Endothelial cell of umbilical vein (primary cell): Measurements from ENCODE around the gene TEX35. TPM values are rescaled to one million over a fixed set of nuclear protein-coding genes. Genes with fewer than 3 reads are reported as not detected.

Source experiments
- BruUV-seq: library from RNA; stranded (reverse); fragments of 400-500 nt; replicated peaks from 2 replicates; lab custom pipeline; 2021; lab: Mats Ljungman, UMichigan
- CTCF ChIA-PET: fragments of 300-600, 350-600 bp; sonication (Branson Sonifier 250); formaldehyde crosslinking; loops from one replicate; lab custom pipeline; 2021; ENCODE audit warnings: antibody characterized with exemption, inconsistent platforms; lab: Charles Lee
- POLR2A ChIA-PET: fragments of 300-600, 350-600 bp; sonication (Branson Sonifier 250); formaldehyde crosslinking; loops from one replicate; lab custom pipeline; 2021; ENCODE audit warnings: antibody characterized with exemption, inconsistent platforms; lab: Charles Lee
- DNase-seq: peaks from one replicate; pipeline ENCODE4 v3.0.0-alpha.2; 2011; ENCODE audit warnings: low read depth, low spot score
- FAIRE-seq: peaks from 2 replicates; lab custom pipeline; 2011; peaks lifted over from hg19 to GRCh38; lab: Jason Lieb, UNC
- H2AFZ ChIP-seq: 2 replicates; pipeline ENCODE4 v1.6.0; 2012; ENCODE audit warnings: low read depth, low read length, control low read depth, inconsistent platforms
- H3K27ac ChIP-seq: 2 replicates; pipeline ENCODE4 v1.5.1; 2011; ENCODE audit warnings: low read depth, mild to moderate bottlenecking, control low read depth, low read length, moderate library complexity; ENCODE audit not compliant: insufficient read depth
- H3K27me3 ChIP-seq, 2 experiments: 2 replicates each; pipeline versions ENCODE4 v1.6.0 to v1.6.1; 2011; ENCODE audit warnings: low read length in 2 of 2, mixed read lengths in 1 of 2; ENCODE audit not compliant: control insufficient read depth in 2 of 2, insufficient read depth in 2 of 2
- H3K36me3 ChIP-seq, 2 experiments: 2 replicates in 1 of 2; 3 replicates in 1 of 2; pipeline ENCODE4 v1.5.1; 2011; ENCODE audit warnings: low read length in 2 of 2, mild to moderate bottlenecking in 1 of 2, moderate library complexity in 1 of 2; ENCODE audit not compliant: control insufficient read depth in 2 of 2, insufficient read depth in 2 of 2; ENCODE audit errors: extremely low read depth in 1 of 2
- H3K4me1 ChIP-seq: 3 replicates; pipeline ENCODE4 v1.5.1; 2011; ENCODE audit warnings: mild to moderate bottlenecking, low read length; ENCODE audit not compliant: control insufficient read depth, insufficient read depth; ENCODE audit errors: extremely low read depth
- H3K4me2 ChIP-seq: 2 replicates; pipeline ENCODE4 v1.6.1; 2011; ENCODE audit warnings: low read length, control low read depth, mixed read lengths; ENCODE audit not compliant: insufficient read depth
- H3K4me3 ChIP-seq, 3 experiments: fragments of 200-600 bp in 1 of 3; sonication (generic), shearing (Covaris generic) in 1 of 3; replicated peaks in 1 of 3; 2 replicates each; pipeline ENCODE4 v1.5.1; 2011 to 2016; ENCODE audit warnings: control low read depth in 3 of 3, low read length in 3 of 3, mild to moderate bottlenecking in 2 of 3, inconsistent platforms in 1 of 3, low read depth in 1 of 3, moderate library complexity in 1 of 3; ENCODE audit not compliant: insufficient read depth in 1 of 3
- H3K79me2 ChIP-seq: 2 replicates; pipeline ENCODE4 v1.6.0; 2012; ENCODE audit warnings: low read length, inconsistent platforms; ENCODE audit not compliant: control insufficient read depth, insufficient read depth
- H3K9ac ChIP-seq: replicated peaks from 2 replicates; pipeline ENCODE3; 2011; ENCODE audit warnings: low read length, control low read depth; ENCODE audit not compliant: insufficient read depth; ENCODE audit errors: extremely low read depth
- H3K9me1 ChIP-seq: replicated peaks from 3 replicates; pipeline ENCODE4 v1.6.0; 2011; ENCODE audit warnings: mild to moderate bottlenecking, low read length; ENCODE audit not compliant: control insufficient read depth, insufficient read depth; ENCODE audit errors: extremely low read depth
- H3K9me3 ChIP-seq: replicated peaks from 2 replicates; pipeline ENCODE4 v1.5.1; 2012; ENCODE audit warnings: low read length, inconsistent platforms; ENCODE audit not compliant: control insufficient read depth, insufficient read depth
- H4K20me1 ChIP-seq: replicated peaks from 2 replicates; pipeline ENCODE3; 2011; ENCODE audit warnings: mild to moderate bottlenecking, low read length; ENCODE audit not compliant: control insufficient read depth, insufficient read depth; ENCODE audit errors: extremely low read depth
- EZH2 ChIP-seq: IDR thresholded peaks from 2 replicates; pipeline ENCODE4 v1.6.1; 2012; ENCODE audit warnings: borderline replicate concordance, low read depth, mild to moderate bottlenecking, moderate library complexity, low read length, inconsistent platforms; ENCODE audit not compliant: severe bottlenecking
- JUN ChIP-seq: IDR thresholded peaks from 2 replicates; pipeline ENCODE4 v1.6.1; 2011; ENCODE audit warnings: borderline replicate concordance, low read depth; ENCODE audit not compliant: insufficient read length, insufficient read depth
- dilution Hi-C: fragments of 300-500 bp; cut with MboI; formaldehyde crosslinking; loops from one replicate; pipeline ENCODE4 v1.15.0; 2019; ENCODE audit warnings: low sequenced_read_pairs; ENCODE audit not compliant: extremely low pct_ligation_motif_present
- intact Hi-C: fragments of 100-400 bp; cut with micrococcal nuclease; formaldehyde crosslinking; loops from one replicate; pipeline ENCODE4 v1.10.0; 2022
- polyA plus RNA-seq, 4 experiments: library from polyadenylated mRNA; depleted of rRNA in 3 of 4; stranded (reverse) in 3 of 4; unstranded in 1 of 4; fragments of >200 nt; gene quantifications; 2 replicates each; pipeline versions ENCODE4 v1.2.1 to v1.2.3, GENCODE V29; 2011 to 2012; ENCODE audit warnings: missing spikeins in 1 of 4
- total RNA-seq: library from RNA; stranded (reverse); gene quantifications from 2 replicates; pipeline ENCODE4 v1.2.3, GENCODE V29; 2021
- TF ChIP-seq, protein P1 (sequence below), 2 donors: IDR thresholded peaks; 1 replicate in 1 of 2; 2 replicates in 1 of 2; pipeline ENCODE4 v1.5.1; 2011; ENCODE audit warnings: low read length in 2 of 2, mild to moderate bottlenecking in 2 of 2, moderate library complexity in 2 of 2, control low read depth in 1 of 2, inconsistent platforms in 1 of 2, low read depth in 1 of 2; ENCODE audit not compliant: insufficient read depth in 1 of 2; ENCODE audit errors: extremely low read depth in 1 of 2

Gene TEX35
- total and polyA plus RNA-seq, 2 donors (not counting 3 experiments of a cell fraction or from before 2014, with no cell fraction given) = not detected

DNA sequence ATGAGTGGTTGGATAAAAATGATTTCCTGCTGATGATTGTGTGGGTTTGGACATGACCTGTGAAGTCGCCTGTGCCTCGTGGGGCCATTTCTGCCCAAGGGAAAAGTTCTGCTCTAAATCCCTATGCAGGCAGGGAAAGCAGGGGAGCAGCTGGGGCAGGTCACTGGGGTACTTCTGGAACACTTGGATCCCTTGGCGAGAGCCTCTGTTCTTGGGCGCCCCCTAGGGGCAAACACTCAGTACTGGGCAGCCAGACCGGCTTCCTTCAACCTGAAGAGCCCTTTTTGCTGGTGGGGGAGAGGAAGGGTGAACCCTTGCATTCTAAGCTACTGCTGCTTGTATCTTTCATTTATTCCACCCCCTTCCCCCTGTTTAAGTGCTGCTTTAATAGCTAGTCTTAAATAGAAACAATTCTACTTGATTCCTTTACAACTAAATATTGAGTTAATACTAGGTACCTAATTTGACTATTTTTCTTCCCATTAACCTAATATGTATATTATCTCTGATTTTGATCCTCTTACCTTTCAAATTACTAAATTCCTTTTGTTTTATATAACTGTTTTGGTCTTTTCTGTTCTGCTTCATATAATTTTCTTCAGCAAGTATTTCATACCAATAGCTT, 11.1 kb upstream of the TEX35 start:
- BruUV-seq = no TSS peak
- Histone ChIP-seq H3K79me2 (no peaks in the 10 kb centered on the region), H3K4me3 (no peak overlapping the region), H3K4me2 (no peak overlapping the region), H3K9ac (no peak overlapping the region), H3K36me3 (no peaks in the 10 kb centered on the region), H4K20me1 (no peaks in the 10 kb centered on the region), H3K27ac (no peak overlapping the region), H3K9me3 (no peaks in the 10 kb centered on the region), H3K4me1 (no peaks in the 10 kb centered on the region), H3K27me3 (no peaks in the 10 kb centered on the region), H3K9me1 (no peaks in the 10 kb centered on the region), H2AFZ (no peak overlapping the region)
- dilution Hi-C loops (no loop called here), intact Hi-C loops (loop anchor here (1.0 to 5.0 kb wide), 7 partner anchors 93 to 554 kb away; no protein-coding TSS in a partner anchor)
- peak; percentile 68 for DNase-seq
- CTCF ChIA-PET = interaction anchor here (0.8 to 10.5 kb wide), 26 partner anchors 9 to 581 kb away, joined by 3 to 240 read pairs (median 4); no protein-coding TSS in a partner anchor
- TF ChIP-seq, protein P1, sequence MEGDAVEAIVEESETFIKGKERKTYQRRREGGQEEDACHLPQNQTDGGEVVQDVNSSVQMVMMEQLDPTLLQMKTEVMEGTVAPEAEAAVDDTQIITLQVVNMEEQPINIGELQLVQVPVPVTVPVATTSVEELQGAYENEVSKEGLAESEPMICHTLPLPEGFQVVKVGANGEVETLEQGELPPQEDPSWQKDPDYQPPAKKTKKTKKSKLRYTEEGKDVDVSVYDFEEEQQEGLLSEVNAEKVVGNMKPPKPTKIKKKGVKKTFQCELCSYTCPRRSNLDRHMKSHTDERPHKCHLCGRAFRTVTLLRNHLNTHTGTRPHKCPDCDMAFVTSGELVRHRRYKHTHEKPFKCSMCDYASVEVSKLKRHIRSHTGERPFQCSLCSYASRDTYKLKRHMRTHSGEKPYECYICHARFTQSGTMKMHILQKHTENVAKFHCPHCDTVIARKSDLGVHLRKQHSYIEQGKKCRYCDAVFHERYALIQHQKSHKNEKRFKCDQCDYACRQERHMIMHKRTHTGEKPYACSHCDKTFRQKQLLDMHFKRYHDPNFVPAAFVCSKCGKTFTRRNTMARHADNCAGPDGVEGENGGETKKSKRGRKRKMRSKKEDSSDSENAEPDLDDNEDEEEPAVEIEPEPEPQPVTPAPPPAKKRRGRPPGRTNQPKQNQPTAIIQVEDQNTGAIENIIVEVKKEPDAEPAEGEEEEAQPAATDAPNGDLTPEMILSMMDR (IDR thresholded peaks at IDR 0.05; ENCODE audit: extremely low read depth in 1 of 2, insufficient read depth in 1 of 2, low read depth in 1 of 2, low read length in 2 of 2) = peak; percentile 92 to 96
- TF ChIP-seq EZH2 (no peak), JUN (no peak)
- peak; percentile 89 for FAIRE-seq
- POLR2A ChIA-PET = no interaction called here

DNA sequence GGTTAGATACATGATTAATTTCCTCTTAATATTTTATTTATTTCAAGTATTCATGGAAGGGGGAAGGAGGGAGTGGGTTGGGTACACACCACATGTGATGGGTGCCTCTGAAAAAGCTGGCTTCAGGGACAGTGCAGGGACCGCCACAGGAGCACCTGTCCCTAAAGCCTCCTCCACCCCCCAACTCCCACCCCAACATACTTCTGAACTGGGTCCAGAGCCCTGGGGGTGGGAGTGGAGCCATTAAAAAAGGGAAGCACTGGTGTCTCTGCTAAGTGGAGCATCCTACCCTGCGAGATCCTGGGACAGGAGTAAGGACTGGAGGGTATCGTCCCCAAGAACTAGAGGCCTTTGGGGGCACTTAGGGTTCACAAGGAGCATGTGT, 10.6 kb upstream of the TEX35 start:
- H3K36me3 ChIP-seq = no peaks in the 10 kb centered on the region

More for the DNA sequence above, 10.6 kb upstream of the TEX35 start:
- intact Hi-C loops (loop anchor here (5.0 kb wide), 1 partner anchor 130 kb away; no protein-coding TSS in a partner anchor), dilution Hi-C loops (no loop called here)
- Histone ChIP-seq H3K9me1 (no peaks in the 10 kb centered on the region), H3K4me3 (no peak overlapping the region), H3K9me3 (no peaks in the 10 kb centered on the region), H3K4me2 (no peak overlapping the region), H3K27me3 (no peaks in the 10 kb centered on the region), H4K20me1 (no peaks in the 10 kb centered on the region), H3K79me2 (no peaks in the 10 kb centered on the region), H3K9ac (no peak overlapping the region), H2AFZ (no peak overlapping the region), H3K27ac (no peak overlapping the region), H3K4me1 (no peaks in the 10 kb centered on the region)
- TF ChIP-seq JUN = no peak
- POLR2A ChIA-PET = no interaction called here
- DNase-seq (no peak), FAIRE-seq (no peak)
- no TSS peak for BruUV-seq
- CTCF ChIA-PET = interaction anchor here (0.8 to 10.5 kb wide), 21 partner anchors 9 to 580 kb away, joined by 3 to 240 read pairs (median 5); no protein-coding TSS in a partner anchor
